ENCODE measurements around the gene WDR35. TPM values are rescaled to one million over a fixed set of nuclear protein-coding genes. Genes with fewer than 3 reads are reported as not detected.
A peak's percentile ranks its signal among the peaks of the same experiment; 100 is the strongest.

WDR35 gene
- total RNA-seq, 1 experiment from 2014 or later, result 15.5 TPM

DNA sequence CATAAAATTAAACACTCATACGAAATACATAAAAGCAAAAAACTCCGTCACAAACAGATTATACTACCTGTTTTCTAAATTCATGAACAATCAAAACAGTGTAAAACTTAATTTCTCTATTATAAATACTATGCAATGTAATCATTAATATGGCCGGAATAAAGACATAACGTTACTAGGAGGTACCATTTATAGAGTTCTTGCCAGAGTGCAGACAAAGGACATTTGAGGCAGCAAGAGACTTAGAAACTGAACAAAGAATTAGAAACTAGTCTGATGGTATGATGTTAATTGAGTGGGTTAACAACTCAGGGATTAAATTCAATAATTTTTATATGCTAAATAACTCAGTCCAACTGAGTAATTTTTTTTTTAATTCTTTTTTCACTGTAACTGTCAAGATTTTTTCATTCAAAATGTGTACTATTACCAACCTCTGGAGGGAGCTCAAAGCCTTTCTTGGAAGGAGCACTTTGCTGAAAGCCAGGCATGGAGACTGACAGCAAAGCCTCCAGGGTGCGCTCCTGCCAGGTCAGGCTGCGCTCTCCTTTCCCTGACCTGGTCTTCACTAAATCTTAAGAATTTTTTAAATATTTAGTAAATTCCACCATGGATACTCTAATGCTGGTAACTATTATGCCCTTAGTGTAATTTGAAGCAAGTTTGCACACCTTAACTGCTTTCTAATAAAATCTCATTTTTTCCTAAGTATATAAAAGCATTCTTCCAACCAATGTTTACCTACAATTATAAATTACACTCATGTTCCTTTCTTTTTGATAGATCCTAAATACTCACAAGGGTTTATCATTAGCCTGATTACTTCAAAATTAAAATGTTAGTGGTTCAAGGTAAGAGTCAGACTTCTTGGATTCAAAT lies 34.1 kb downstream of the WDR35 start:
- no peak overlapping the region for H3K27ac Mint-ChIP-seq
- no peak overlapping the region for H3K4me3 Mint-ChIP-seq
- ChIA-PET POLR2A (interaction anchor here (0.5 to 0.6 kb wide), 2 partner anchors 345 to 359 kb away, joined by 4 to 6 read pairs; no protein-coding TSS in a partner anchor), CTCF (interaction anchor here (0.7 to 2.2 kb wide), 26 partner anchors 8 to 995 kb away, joined by 3 to 27 read pairs (median 4); partner anchors contain the start of genes LAPTM4A, SDC1 and WDR35)
- TF ChIP-seq CTCF (IDR thresholded peaks at IDR 0.05) (peak; percentile 50; the same call in 1 of the 2 replicates), FOXK1 (CRISPR knock-in tag; IDR thresholded peaks at IDR 0.05) (no peak)
- H3K36me3 Mint-ChIP-seq, result peaks cover 4% of the 10 kb centered on the region; the same call in 1 of the 2 replicates
- DNase-seq (ENCODE audit: low spot score) (peak; percentile 59), ATAC-seq (peak; percentile 100)
- H3K9me3 Mint-ChIP-seq, result no peaks in the 10 kb centered on the region
- no peaks in the 10 kb centered on the region for H3K4me1 Mint-ChIP-seq
- H3K27me3 Mint-ChIP-seq (ENCODE audit: low read depth), result no peaks in the 10 kb centered on the region

DNA sequence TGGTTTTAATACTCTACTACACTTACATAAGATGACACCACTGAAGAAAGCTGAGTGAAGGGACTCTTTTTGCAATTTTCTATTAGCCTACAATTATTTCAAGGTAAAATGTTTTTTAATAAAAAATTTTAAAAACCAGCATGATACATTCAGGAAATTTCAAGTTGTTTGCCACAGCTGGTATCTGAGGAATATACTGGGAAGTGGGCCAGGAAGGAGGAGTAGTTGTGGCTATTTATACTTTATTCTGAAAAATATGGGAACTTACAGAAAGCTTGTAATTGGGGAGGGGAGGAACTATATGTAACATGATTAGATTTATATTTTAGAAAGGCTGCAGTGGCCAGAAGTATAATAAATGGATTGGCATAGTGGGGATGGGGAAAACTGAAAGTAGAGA lies 40.8 kb downstream of the WDR35 start:
- no peak overlapping the region for H3K4me3 Mint-ChIP-seq
- POLR2A ChIA-PET, result no interaction called here
- H3K27ac Mint-ChIP-seq, result no peak overlapping the region
- H3K4me1 Mint-ChIP-seq, result peaks cover 18% of the 10 kb centered on the region
- no peaks in the 10 kb centered on the region for H3K9me3 Mint-ChIP-seq
- DNase-seq (ENCODE audit: low spot score), result no peak
- no peaks in the 10 kb centered on the region for H3K27me3 Mint-ChIP-seq (ENCODE audit: low read depth)
- TF ChIP-seq JAZF1 (CRISPR knock-in tag; IDR thresholded peaks at IDR 0.05) (no peak), ZNF317 (CRISPR knock-in tag; IDR thresholded peaks at IDR 0.05; ENCODE audit: borderline replicate concordance, low read depth) (no peak), TEAD1 (CRISPR knock-in tag; IDR thresholded peaks at IDR 0.05) (no peak), ELF4 (CRISPR knock-in tag; IDR thresholded peaks at IDR 0.05; ENCODE audit: low read depth) (no peak), ETV6 (CRISPR knock-in tag; IDR thresholded peaks at IDR 0.05) (no peak), NR2C2 (CRISPR knock-in tag; IDR thresholded peaks at IDR 0.05) (no peak), ZNF138 (CRISPR knock-in tag; conservative IDR thresholded peaks at IDR 0.05) (no peak)
- TF ChIP-seq, protein P1, sequence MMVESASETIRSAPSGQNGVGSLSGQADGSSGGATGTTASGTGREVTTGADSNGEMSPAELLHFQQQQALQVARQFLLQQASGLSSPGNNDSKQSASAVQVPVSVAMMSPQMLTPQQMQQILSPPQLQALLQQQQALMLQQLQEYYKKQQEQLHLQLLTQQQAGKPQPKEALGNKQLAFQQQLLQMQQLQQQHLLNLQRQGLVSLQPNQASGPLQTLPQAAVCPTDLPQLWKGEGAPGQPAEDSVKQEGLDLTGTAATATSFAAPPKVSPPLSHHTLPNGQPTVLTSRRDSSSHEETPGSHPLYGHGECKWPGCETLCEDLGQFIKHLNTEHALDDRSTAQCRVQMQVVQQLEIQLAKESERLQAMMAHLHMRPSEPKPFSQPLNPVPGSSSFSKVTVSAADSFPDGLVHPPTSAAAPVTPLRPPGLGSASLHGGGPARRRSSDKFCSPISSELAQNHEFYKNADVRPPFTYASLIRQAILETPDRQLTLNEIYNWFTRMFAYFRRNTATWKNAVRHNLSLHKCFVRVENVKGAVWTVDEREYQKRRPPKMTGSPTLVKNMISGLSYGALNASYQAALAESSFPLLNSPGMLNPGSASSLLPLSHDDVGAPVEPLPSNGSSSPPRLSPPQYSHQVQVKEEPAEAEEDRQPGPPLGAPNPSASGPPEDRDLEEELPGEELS (CRISPR knock-in tag; IDR thresholded peaks at IDR 0.05), result no peak
- TF ChIP-seq, protein P2, sequence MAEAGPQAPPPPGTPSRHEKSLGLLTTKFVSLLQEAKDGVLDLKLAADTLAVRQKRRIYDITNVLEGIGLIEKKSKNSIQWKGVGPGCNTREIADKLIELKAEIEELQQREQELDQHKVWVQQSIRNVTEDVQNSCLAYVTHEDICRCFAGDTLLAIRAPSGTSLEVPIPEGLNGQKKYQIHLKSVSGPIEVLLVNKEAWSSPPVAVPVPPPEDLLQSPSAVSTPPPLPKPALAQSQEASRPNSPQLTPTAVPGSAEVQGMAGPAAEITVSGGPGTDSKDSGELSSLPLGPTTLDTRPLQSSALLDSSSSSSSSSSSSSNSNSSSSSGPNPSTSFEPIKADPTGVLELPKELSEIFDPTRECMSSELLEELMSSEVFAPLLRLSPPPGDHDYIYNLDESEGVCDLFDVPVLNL (CRISPR knock-in tag; IDR thresholded peaks at IDR 0.05; ENCODE audit: borderline replicate concordance, low read depth), result no peak
- ATAC-seq, result no peak
- CTCF ChIA-PET, result no interaction called here
- H3K36me3 Mint-ChIP-seq, result peaks cover 3% of the 10 kb centered on the region

DNA sequence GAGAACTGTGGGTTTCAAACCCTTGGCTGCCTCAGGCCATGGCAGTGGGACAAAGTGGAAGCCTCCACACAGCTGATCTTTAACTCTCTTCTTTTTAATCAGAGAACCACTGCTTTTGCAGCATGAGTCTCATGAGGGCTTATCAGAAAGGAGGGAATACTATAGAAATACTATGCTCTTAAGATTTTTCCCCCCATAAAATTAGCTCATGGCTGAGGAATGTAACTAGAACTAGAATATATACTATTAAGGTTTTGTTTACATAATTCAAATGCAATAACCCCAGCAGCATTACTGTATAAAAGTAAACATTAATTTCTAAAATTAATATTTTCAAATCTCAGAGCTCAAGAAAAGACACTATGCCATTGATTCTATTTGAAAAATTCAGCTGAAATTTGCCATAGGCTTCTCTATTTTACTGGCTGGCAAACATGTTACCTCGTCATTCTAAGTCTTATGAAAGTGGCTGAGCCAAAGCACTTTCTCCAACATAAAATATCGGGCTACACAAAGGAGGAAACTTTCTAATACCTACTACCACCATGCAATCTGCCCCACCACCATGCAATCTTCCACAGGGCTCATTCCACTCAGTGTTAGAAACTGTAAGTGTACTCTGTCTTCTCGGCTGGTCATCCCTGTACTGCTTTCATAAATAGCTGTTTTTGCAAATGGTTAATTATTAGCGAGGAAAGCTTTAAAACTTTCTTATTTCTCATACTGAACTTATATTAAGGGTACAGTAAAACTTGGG lies 42.5 kb downstream of the WDR35 start:
- no peaks in the 10 kb centered on the region for H3K27me3 Mint-ChIP-seq (ENCODE audit: low read depth)
- peaks cover 32% of the 10 kb centered on the region for H3K4me1 Mint-ChIP-seq
- ChIA-PET POLR2A (interaction anchor here (0.7 kb wide), 1 partner anchor 147 kb away, joined by 3 read pairs; no protein-coding TSS in a partner anchor), CTCF (interaction anchor here (0.9 to 2.2 kb wide), 2 partner anchors 8 to 68 kb away, joined by 3 to 8 read pairs; no protein-coding TSS in a partner anchor)
- DNase-seq (ENCODE audit: low spot score) (no peak), ATAC-seq (no peak)
- no peak overlapping the region for H3K27ac Mint-ChIP-seq
- peaks cover 3% of the 10 kb centered on the region for H3K36me3 Mint-ChIP-seq
- H3K9me3 Mint-ChIP-seq, result no peaks in the 10 kb centered on the region
- no peak overlapping the region for H3K4me3 Mint-ChIP-seq
- TF ChIP-seq, protein P3, sequence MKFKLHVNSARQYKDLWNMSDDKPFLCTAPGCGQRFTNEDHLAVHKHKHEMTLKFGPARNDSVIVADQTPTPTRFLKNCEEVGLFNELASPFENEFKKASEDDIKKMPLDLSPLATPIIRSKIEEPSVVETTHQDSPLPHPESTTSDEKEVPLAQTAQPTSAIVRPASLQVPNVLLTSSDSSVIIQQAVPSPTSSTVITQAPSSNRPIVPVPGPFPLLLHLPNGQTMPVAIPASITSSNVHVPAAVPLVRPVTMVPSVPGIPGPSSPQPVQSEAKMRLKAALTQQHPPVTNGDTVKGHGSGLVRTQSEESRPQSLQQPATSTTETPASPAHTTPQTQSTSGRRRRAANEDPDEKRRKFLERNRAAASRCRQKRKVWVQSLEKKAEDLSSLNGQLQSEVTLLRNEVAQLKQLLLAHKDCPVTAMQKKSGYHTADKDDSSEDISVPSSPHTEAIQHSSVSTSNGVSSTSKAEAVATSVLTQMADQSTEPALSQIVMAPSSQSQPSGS (CRISPR knock-in tag; IDR thresholded peaks at IDR 0.05; ENCODE audit: borderline replicate concordance, low read depth), result no peak
- TF ChIP-seq FOXP1 (CRISPR knock-in tag; IDR thresholded peaks at IDR 0.05; ENCODE audit: borderline replicate concordance) (no peak), ZNF232 (CRISPR knock-in tag; IDR thresholded peaks at IDR 0.05) (no peak), ZNF121 (CRISPR knock-in tag; IDR thresholded peaks at IDR 0.05) (no peak), MAX (CRISPR knock-in tag; IDR thresholded peaks at IDR 0.05) (no peak), TCF7 (CRISPR knock-in tag; IDR thresholded peaks at IDR 0.05; ENCODE audit: low read depth) (no peak), ZNF671 (CRISPR knock-in tag; IDR thresholded peaks at IDR 0.05) (no peak), FOXK1 (CRISPR knock-in tag; IDR thresholded peaks at IDR 0.05) (no peak), TEAD4 (CRISPR knock-in tag; IDR thresholded peaks at IDR 0.05) (no peak), MXD4 (CRISPR knock-in tag; IDR thresholded peaks at IDR 0.05; ENCODE audit: borderline replicate concordance) (no peak)
- TF ChIP-seq, protein P4, sequence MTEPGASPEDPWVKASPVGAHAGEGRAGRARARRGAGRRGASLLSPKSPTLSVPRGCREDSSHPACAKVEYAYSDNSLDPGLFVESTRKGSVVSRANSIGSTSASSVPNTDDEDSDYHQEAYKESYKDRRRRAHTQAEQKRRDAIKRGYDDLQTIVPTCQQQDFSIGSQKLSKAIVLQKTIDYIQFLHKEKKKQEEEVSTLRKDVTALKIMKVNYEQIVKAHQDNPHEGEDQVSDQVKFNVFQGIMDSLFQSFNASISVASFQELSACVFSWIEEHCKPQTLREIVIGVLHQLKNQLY (CRISPR knock-in tag; IDR thresholded peaks at IDR 0.05), result no peak
- TF ChIP-seq, protein P5, sequence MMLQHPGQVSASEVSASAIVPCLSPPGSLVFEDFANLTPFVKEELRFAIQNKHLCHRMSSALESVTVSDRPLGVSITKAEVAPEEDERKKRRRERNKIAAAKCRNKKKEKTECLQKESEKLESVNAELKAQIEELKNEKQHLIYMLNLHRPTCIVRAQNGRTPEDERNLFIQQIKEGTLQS (CRISPR knock-in tag; conservative IDR thresholded peaks at IDR 0.05), result no peak
